Right atrium auricular region (tissue), 2 donors: Measurements from ENCODE around the gene MROH2A. TPM values are rescaled to one million over a fixed set of nuclear protein-coding genes. Genes with fewer than 3 reads are reported as not detected.

Experiments used
- DNase-seq: peaks from one replicate; pipeline ENCODE4 v3.0.0-alpha.2; 2019; ENCODE audit warnings: low spot score
- H3K27ac ChIP-seq, 2 donors: fragments of 200-600 bp; sonication (generic); 1 replicate in 1 of 2; 2 replicates in 1 of 2; pipeline ENCODE4 v1.5.1; 2016 to 2019
- H3K27me3 ChIP-seq, 2 donors: fragments of 200-600 bp; sonication (generic); one replicate each; pipeline versions ENCODE4 v1.5.1 to v1.6.0; 2017 to 2019
- H3K36me3 ChIP-seq: fragments of 200-600 bp; sonication (generic); one replicate; pipeline ENCODE4 v1.5.1; 2016
- H3K4me1 ChIP-seq, 2 donors: fragments of 200-600 bp; sonication (generic); one replicate each; pipeline versions ENCODE4 v1.5.1 to v1.6.0; 2017 to 2019
- H3K4me3 ChIP-seq, 2 donors: fragments of 200-600 bp; sonication (generic); 1 replicate in 1 of 2; 2 replicates in 1 of 2; pipeline ENCODE4 v1.5.1; 2017 to 2019; ENCODE audit warnings: mild to moderate bottlenecking in 1 of 2, moderate library complexity in 1 of 2
- H3K9me3 ChIP-seq, 2 donors: fragments of 200-600 bp; sonication (generic); one replicate each; pipeline ENCODE4 v1.5.1; 2019
- CTCF ChIP-seq, 2 donors: fragments of 200-600 bp; sonication (generic); IDR thresholded peaks; one replicate each; pipeline ENCODE4 v1.5.1; 2019; ENCODE audit warnings: antibody characterized with exemption in 2 of 2
- total RNA-seq, 2 donors: library from RNA; depleted of rRNA; stranded (reverse); fragments of >200 nt; gene quantifications; one replicate each; pipeline ENCODE4 v1.1.0, GENCODE V29; 2016

Gene MROH2A
- total RNA-seq, 2 donors from 2014 or later: not detected

GRCh38 chr2:233772583-233772982 is 5.5 kb upstream of the MROH2A start:
- Histone ChIP-seq H3K4me3 (no peak overlapping the region), H3K36me3 (no peaks in the 10 kb centered on the region), H3K4me1 (no peaks in the 10 kb centered on the region), H3K27ac (no peak overlapping the region), H3K27me3 (no peaks in the 10 kb centered on the region), H3K9me3 (peaks cover 0 to 10% of the 10 kb centered on the region in 2 donors)
- DNase-seq: no peak
- no peak for TF ChIP-seq CTCF (IDR thresholded peaks at IDR 0.05)

- Histone ChIP-seq H3K4me3 (no peak overlapping the region), H3K27me3 (no peaks in the 10 kb centered on the region), H3K36me3 (no peaks in the 10 kb centered on the region), H3K9me3 (peaks cover 0 to 10% of the 10 kb centered on the region in 2 donors), H3K27ac (no peak overlapping the region), H3K4me1 (no peaks in the 10 kb centered on the region)
- no peak for TF ChIP-seq CTCF (IDR thresholded peaks at IDR 0.05)
- DNase-seq: no peak
These were observed 4.3 kb upstream of the MROH2A start for GRCh38 chr2:233773854-233774253.

GRCh38 chr2:233775414-233775813 is 2.7 kb upstream of the MROH2A start:
- no peaks in the 10 kb centered on the region for H3K4me1 ChIP-seq
- no peak overlapping the region for H3K27ac ChIP-seq
- no peak overlapping the region for H3K4me3 ChIP-seq
- no peak for TF ChIP-seq CTCF (IDR thresholded peaks at IDR 0.05)
- no peaks in the 10 kb centered on the region for H3K36me3 ChIP-seq
- DNase-seq: no peak
- peaks cover 0 to 10% of the 10 kb centered on the region in 2 donors for H3K9me3 ChIP-seq
- no peaks in the 10 kb centered on the region for H3K27me3 ChIP-seq

- Histone ChIP-seq H3K36me3 (no peaks in the 10 kb centered on the region), H3K27me3 (no peaks in the 10 kb centered on the region), H3K4me3 (no peak overlapping the region), H3K9me3 (peaks cover 0 to 10% of the 10 kb centered on the region in 2 donors), H3K27ac (no peak overlapping the region), H3K4me1 (no peaks in the 10 kb centered on the region)
- DNase-seq: no peak
- TF ChIP-seq CTCF (IDR thresholded peaks at IDR 0.05): no peak
These were observed 1.6 kb downstream of the MROH2A start for GRCh38 chr2:233779722-233780121.

GRCh38 chr2:233780771-233781170 is 2.6 kb downstream of the MROH2A start:
- H3K4me3 ChIP-seq: no peak overlapping the region
- no peak for DNase-seq
- H3K36me3 ChIP-seq: no peaks in the 10 kb centered on the region
- TF ChIP-seq CTCF (IDR thresholded peaks at IDR 0.05): no peak
- no peaks in the 10 kb centered on the region for H3K27me3 ChIP-seq
- no peak overlapping the region for H3K27ac ChIP-seq
- no peaks in the 10 kb centered on the region for H3K4me1 ChIP-seq
- H3K9me3 ChIP-seq: peaks cover 0 to 5% of the 10 kb centered on the region in 2 donors

- Histone ChIP-seq H3K36me3 (no peaks in the 10 kb centered on the region), H3K4me1 (no peaks in the 10 kb centered on the region), H3K27me3 (no peaks in the 10 kb centered on the region), H3K4me3 (no peak overlapping the region), H3K9me3 (no peaks in the 10 kb centered on the region), H3K27ac (no peak overlapping the region)
- TF ChIP-seq CTCF (IDR thresholded peaks at IDR 0.05): no peak
- DNase-seq: peak; percentile 53
These were observed 11.4 kb downstream of the MROH2A start for GRCh38 chr2:233789554-233789953.
